Prostate gland (tissue), 2 donors: ENCODE results near the gene SDHAF4.

Source experiments
- CTCF ChIP-seq, 4 experiments: fragments of 200-600 bp in 2 of 4; fragments of 450-650 bp in 2 of 4; sonication (generic) in 2 of 4; IDR thresholded peaks; 1 replicate in 3 of 4; 2 replicates in 1 of 4; pipeline ENCODE4 v1.5.1; 2016 to 2019; ENCODE audit warnings: antibody characterized with exemption in 4 of 4, mild to moderate bottlenecking in 2 of 4, moderate library complexity in 2 of 4
- POLR2A ChIP-seq: fragments of 450-650 bp; IDR thresholded peaks from one replicate; pipeline ENCODE4 v1.6.1; 2016; ENCODE audit warnings: antibody characterized with exemption, mild to moderate bottlenecking
- POLR2AphosphoS5 ChIP-seq: sonication (generic); formaldehyde crosslinking; IDR thresholded peaks from one replicate; pipeline ENCODE4 v1.6.1; 2017; ENCODE audit warnings: antibody characterized with exemption

- TF ChIP-seq CTCF (IDR thresholded peaks at IDR 0.05) (no peak), POLR2A (no peak), POLR2AphosphoS5 (no peak)
Measured at GRCh38 chr6:70537266-70537665, 29.5 kb upstream of the SDHAF4 start.
